Effector CD4-positive, alpha-beta T cell (primary cell): ENCODE results near the gene EIF4E.
"Not testable (repeated sequence)": the region's sequence is repeated elsewhere in the genome, so short reads cannot be mapped to it uniquely, and the experiment has no call there.

Experiments used
- DNase-seq: peaks from one replicate; pipeline ENCODE4 v3.0.0-alpha.2; 2020
- total RNA-seq: gene quantifications from one replicate; lab custom pipeline; 2026; lab: John Stamatoyannopoulos, UW

The EIF4E gene, protein sequence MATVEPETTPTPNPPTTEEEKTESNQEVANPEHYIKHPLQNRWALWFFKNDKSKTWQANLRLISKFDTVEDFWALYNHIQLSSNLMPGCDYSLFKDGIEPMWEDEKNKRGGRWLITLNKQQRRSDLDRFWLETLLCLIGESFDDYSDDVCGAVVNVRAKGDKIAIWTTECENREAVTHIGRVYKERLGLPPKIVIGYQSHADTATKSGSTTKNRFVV
- total RNA-seq: 33.2 reads per million, percentile 59 among the genes with 10 or more reads in this experiment

DNA sequence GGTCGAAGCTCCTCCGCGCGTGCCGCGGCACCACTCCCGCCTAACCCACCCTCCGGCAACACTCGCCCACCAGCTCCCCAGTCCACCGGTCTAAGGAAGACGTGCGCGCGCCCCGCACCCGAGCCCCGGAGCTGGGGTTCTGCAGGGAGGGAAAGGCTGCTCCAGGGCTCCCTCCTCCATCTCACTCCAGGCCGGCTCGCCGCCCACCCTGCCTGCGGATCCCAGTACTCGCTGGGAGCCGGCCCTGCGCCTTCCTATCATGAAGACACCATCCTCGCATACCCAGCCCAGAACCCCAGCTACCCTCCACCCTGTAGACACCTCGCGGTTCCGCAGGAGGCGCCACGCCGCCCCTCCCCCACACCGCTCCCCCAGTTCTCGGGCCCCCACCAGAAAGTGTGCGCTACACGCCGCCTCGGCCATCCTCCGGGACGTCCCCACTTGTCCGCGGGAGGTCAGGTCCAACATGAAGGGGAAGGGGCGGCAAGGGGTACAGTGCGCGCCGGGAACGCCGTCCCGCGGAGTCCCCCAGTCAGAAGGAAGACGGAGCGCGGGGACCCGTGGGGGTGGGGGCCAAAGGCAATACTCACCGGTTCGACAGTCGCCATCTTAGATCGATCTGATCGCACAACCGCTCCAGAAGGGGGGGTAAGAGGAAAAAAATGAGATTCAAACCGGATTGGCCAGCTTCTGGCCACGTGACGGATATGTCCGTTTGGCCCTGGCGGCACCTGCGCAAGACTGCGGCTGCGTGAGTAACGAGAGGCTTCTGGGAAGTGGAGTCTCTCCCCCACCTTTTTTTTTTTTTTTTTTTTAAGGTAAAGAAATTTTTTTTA, at the start of gene EIF4E:
EIF4E (minus strand) TSS at position 629 of the 836 bp plus-strand sequence; CDS start at position 608, 21 bp downstream.
- DNase-seq: peak; percentile 97

DNA sequence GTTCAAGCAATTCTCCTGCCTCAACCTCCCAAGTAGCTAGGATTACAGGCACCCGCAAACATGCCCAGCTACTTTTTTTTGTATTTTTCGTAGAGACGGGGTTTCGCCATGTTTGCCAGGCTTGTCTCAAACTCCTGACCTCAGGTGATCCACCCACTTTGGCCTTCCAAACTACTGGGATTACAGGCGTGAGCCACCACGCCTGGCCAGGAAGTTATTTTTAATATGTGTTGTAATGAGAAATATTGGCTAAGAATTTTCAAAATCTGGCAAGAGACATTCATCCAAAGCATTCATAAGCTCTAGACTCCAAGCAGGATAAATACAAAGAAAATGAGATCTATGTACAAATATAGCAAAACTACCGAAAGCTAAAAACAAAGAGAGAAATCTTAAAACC, 48.6 kb upstream of the EIF4E start:
- DNase-seq: no peak

DNA sequence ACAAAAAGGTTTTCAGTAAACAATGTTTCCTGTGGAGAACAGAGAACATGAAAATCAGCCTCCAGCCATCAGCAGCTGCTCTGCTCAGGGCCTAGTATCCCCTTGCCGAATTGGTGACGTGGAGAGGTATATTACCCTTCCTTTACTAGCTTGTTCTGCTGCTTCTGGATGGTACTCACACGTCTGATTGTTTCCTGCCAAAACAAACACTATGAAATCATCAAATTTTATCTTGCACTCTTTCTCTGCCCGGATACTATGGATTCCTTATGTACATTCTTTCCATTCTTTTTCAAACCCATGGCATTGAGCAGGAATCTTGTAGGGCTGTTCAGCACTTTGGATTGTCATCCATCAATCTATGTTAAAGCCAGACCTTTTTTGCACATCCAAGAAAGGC, 47.8 kb upstream of the EIF4E start:
- no peak for DNase-seq

DNA sequence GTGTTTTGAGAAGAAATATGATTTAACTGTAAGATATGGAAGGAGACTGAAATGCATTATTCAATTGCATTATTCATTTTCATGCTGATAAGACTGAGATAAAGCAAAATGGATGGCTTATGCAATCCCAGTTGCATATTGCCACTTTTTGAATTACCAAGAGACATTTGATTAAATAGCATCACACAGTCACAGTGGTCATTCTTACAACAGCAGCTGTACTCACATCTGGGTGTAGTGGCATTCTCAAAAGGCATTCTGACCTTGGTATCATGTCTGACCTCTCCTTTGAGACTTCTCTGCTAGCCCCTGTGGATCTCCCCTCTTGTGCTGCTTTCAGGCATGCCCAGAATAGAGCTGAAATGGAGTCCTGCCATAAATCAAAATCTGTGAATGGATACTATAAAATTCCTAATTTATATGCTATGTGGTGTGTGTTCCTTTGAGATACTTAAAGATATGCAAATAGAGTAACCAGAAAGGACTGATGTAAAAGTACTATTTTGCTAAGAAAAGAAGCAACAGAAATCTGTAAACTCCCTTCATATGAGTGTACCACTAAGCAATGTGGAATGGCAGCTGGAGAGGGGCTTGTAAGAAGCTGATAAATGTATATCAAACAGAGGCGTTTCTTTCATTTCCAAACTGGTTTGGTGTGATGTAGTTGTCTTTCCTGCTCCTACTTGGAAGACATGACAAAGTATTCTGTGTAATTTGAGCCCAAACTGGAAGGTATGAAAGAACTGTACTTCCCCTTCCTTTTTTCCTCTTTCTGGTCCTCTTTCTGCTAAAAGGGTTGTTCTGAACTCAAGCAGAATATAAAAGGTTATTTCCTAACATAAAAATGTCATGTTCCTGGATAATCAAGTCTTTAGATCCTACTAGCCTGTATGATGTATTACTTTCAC, 41.2 kb upstream of the EIF4E start:
- no peak for DNase-seq

DNA sequence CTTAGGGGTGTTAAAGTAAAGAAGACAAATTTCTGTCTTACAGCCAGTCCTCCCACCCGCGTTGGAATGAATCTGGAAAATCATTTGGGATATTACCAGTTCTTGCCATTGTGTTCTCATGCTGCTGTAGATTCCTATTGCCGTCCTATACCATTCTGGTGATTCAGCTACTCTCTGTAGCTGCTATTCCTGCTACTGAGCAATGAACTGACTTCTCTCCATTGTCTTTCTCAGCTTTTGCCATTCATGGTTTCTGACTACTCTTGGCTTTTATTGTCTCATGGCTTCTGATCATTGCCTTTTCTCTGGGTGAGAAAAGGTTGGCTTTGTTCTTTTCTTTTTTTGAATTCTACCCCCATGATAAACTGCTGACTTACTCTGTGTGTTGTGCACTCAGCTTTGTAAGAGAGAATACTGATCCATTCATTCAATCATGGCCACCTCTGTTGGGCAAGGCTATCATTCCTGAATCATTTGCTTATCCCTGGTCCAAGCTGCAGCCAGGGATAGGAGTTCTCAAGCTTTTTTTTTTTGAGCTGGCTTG, 38.9 kb upstream of the EIF4E start:
- no peak for DNase-seq

- DNase-seq: no peak
These were observed 38.0 kb upstream of the EIF4E start for GRCh38 chr4:98966926-98967325.

GRCh38 chr4:98963538-98964433, 34.9 kb upstream of the EIF4E start:
- no peak for DNase-seq

- DNase-seq: no peak
These were observed 32.8 kb upstream of the EIF4E start for GRCh38 chr4:98961770-98962169.

DNA sequence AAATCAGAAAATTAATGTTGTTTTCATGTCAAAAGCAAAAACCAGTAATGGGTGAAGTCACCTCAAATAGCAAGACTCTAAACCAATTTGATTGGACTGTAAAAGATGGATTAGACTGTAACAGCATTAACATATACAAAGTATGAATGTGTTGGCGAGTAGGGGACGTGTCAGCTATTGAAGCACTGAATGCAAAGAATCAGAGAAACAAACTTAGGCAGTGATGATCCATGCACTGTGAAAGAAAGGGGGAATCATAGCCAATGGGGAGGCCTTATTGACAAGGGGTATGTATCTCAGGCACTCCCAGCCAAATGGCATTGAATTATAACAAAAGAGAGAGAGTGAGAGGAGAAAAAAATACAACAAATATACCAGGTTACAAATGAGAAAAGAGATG, 30.5 kb upstream of the EIF4E start:
- no peak for DNase-seq

GRCh38 chr4:98958065-98958464, 29.1 kb upstream of the EIF4E start:
- DNase-seq: no peak

DNA sequence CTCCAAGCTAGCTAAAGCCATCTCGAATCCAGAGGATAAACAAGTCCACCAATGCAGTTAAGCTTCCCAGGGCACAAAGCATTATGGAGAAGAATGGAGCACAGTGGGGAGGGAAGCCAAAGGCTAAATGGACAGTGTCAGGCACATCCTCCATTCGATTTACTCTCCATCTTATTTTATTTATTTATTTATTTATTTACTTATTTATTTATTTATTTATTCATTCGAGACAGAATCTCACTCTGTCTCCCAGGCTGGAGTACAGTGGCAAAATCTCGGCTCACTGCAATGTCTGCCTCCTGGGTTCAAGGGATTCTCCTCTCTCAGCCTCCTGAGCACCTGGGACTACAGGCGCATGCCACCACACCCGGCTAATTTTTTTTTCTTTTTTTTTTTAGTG, 26.3 kb upstream of the EIF4E start:
- no peak for DNase-seq

- DNase-seq: no peak
These were observed 22.8 kb upstream of the EIF4E start for GRCh38 chr4:98951710-98952109.

- no peak for DNase-seq
These were observed 22.0 kb upstream of the EIF4E start for GRCh38 chr4:98950925-98951324.

GRCh38 chr4:98946359-98946758, 17.4 kb upstream of the EIF4E start:
- DNase-seq: no peak

DNA sequence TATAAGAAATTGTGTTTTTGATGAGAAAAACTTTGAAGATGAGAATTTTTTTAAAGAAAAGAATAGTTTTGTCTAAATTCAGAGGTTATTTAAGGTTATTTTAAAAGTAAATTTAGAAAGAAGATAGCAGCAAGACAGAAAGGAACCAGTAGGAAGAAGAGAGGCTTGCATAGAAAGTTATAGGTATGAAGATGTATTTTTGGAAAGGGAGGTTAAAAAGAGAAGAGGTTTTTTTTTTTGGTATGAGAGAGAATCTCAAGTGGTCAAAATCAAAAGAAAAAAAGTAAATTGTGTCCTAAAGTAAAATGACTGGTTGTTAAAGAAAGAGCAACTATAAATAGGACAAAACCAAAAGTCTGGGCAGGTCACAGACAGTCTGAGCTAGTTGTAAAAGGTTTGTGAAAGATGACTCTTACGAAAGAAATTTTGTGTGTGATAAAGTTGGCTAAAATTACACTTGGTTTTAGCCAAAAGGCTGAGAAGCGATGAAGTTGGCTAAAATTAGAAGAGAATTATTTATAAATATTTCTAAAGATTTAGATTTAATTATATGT, 16.4 kb upstream of the EIF4E start:
- DNase-seq: no peak

- DNase-seq: no peak
These were observed 11.0 kb upstream of the EIF4E start for GRCh38 chr4:98939892-98940298.

GRCh38 chr4:98939438-98939837, 10.5 kb upstream of the EIF4E start:
- DNase-seq: no peak

DNA sequence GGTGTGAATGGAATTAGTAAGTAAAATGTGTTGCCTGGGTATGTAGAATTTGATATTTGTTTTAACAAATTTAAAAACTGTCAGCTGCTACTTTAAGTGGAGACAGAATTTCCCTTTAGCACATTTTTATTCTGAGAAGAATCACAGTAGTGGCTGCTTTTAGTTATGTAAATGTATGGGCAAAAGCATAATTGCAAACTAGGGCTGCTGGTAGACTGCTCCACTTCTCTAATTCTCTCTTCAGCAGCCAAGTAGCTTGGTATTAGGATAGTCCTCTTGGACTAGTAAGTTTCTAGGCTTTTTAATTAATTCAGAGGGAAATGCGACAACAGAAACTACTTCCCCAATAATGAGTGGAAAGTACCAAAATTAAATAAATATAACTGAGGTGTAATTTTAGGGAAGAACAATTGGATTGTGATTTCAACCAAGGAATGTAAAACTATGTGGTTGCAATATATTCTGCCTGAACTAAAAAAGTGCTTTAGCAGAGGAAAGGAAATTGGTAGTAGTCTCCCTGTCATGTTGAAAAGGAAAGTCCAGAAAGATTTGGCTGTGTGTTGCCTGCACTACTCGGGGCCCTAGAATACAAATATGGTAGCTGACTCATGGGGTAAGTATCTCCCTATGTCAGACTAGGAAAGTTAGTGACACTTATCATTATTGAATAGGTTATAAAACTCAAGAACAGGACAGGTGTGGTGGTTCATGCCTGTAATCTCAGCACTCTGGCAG, 9.2 kb upstream of the EIF4E start:
- no peak for DNase-seq

GRCh38 chr4:98935633-98936032, 6.7 kb upstream of the EIF4E start:
- no peak for DNase-seq

- not testable (repeated sequence) for DNase-seq
These were observed 5.9 kb upstream of the EIF4E start for GRCh38 chr4:98934851-98935250.

DNA sequence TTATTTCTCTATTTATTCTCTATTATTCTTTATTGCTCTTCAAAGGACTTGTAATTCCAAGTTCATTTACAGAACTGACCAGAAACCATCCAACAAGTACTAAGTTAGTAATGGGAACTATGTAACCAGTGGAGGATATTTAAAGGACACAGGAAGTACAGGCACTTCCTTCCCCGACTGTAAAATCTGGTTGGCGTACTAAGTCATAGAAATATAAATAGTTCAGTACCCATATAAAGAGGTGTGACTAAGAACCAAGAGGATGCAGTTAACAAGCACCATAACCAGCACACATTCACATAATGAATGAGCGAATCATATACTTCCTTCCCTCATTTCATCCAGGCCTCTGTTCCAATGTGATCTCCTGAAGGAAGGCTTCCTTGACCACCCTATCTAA, 3.6 kb upstream of the EIF4E start:
- DNase-seq: no peak
